Osteocyte (in vitro differentiated cells): Measurements from ENCODE around the gene SMPX. TPM values are rescaled to one million over a fixed set of nuclear protein-coding genes. Genes with fewer than 3 reads are reported as not detected.

Source experiments
- DNase-seq: peaks from one replicate; pipeline ENCODE4 v3.0.0; 2021; ENCODE audit warnings: mixed read lengths; ENCODE audit not compliant: unreplicated experiment; ENCODE audit errors: extremely low spot score
- H3K27ac Mint-ChIP-seq: one replicate; pipeline ENCODE4 v1.8.0; 2021; ENCODE audit warnings: mild to moderate bottlenecking, mixed read lengths; ENCODE audit not compliant: unreplicated experiment
- H3K27me3 Mint-ChIP-seq: one replicate; pipeline ENCODE4 v1.8.0; 2021; ENCODE audit warnings: mixed read lengths; ENCODE audit not compliant: unreplicated experiment
- H3K36me3 Mint-ChIP-seq: one replicate; pipeline ENCODE4 v1.8.0; 2021; ENCODE audit warnings: mixed read lengths; ENCODE audit not compliant: unreplicated experiment
- H3K4me1 Mint-ChIP-seq: one replicate; pipeline ENCODE4 v1.8.0; 2021; ENCODE audit warnings: mixed read lengths; ENCODE audit not compliant: unreplicated experiment
- H3K4me3 Mint-ChIP-seq: one replicate; pipeline ENCODE4 v1.8.0; 2021; ENCODE audit warnings: mild to moderate bottlenecking, moderate library complexity, mixed read lengths; ENCODE audit not compliant: unreplicated experiment
- H3K9me3 Mint-ChIP-seq: one replicate; pipeline ENCODE4 v1.8.0; 2021; ENCODE audit warnings: mixed read lengths; ENCODE audit not compliant: unreplicated experiment
- CTCF ChIP-seq: fragments of 200-600 bp; sonication (generic); IDR thresholded peaks from 2 replicates; pipeline ENCODE4 v1.5.0; 2021; ENCODE audit warnings: antibody characterized with exemption, mild to moderate bottlenecking, moderate library complexity
- total RNA-seq: library from RNA; stranded (reverse); gene quantifications from 2 replicates; pipeline ENCODE4 v1.2.1, GENCODE V29; 2021

The SMPX gene
- total RNA-seq, 1 donor from 2014 or later = not detected

GRCh38 chrX:21658746-21659145, 99.2 kb downstream of the SMPX start:
- Mint-ChIP-seq H3K36me3 (peaks cover 3% of the 10 kb centered on the region), H3K4me1 (peaks cover 2% of the 10 kb centered on the region), H3K27ac (no peak overlapping the region), H3K27me3 (no peaks in the 10 kb centered on the region), H3K9me3 (no peaks in the 10 kb centered on the region), H3K4me3 (no peak overlapping the region)
- no peak for TF ChIP-seq CTCF
- DNase-seq = no peak

GRCh38 chrX:21658152-21658737, 99.7 kb downstream of the SMPX start, which contains the start of gene KLHL34:
KLHL34 (minus strand) TSS chrX:21658330; CDS start chrX:21657788, 542 bp downstream.
- Mint-ChIP-seq H3K27ac (no peak within 1 kb of the TSS), H3K4me3 (no peak within 1 kb of the TSS), H3K36me3 (peaks cover 3% of the 10 kb centered on the region), H3K27me3 (no peaks in the 10 kb centered on the region), H3K4me1 (peaks cover 2% of the 10 kb centered on the region), H3K9me3 (no peaks in the 10 kb centered on the region)
- DNase-seq = peak; percentile 85
- no peak for TF ChIP-seq CTCF

GRCh38 chrX:21657318-21658151, 100.4 kb downstream of the SMPX start:
- TF ChIP-seq CTCF = no peak
- H3K36me3 Mint-ChIP-seq = peaks cover 3% of the 10 kb centered on the region
- DNase-seq = no peak
- H3K4me3 Mint-ChIP-seq = no peak overlapping the region
- no peak overlapping the region for H3K27ac Mint-ChIP-seq
- no peaks in the 10 kb centered on the region for H3K27me3 Mint-ChIP-seq
- peaks cover 2% of the 10 kb centered on the region for H3K4me1 Mint-ChIP-seq
- H3K9me3 Mint-ChIP-seq = no peaks in the 10 kb centered on the region

- no peak for DNase-seq
- Mint-ChIP-seq H3K27me3 (no peaks in the 10 kb centered on the region), H3K27ac (no peak overlapping the region), H3K36me3 (peaks cover 3% of the 10 kb centered on the region), H3K9me3 (no peaks in the 10 kb centered on the region), H3K4me1 (peaks cover 2% of the 10 kb centered on the region), H3K4me3 (no peak overlapping the region)
- TF ChIP-seq CTCF = no peak
Measured at GRCh38 chrX:21656587-21657317, 101.2 kb downstream of the SMPX start.

Other genes starting within 250 kb of the SMPX start
- gene KLHL34, start 99.8 kb downstream of the SMPX start, total RNA-seq = not detected in 2 replicates
- 23.7 and 25.1 TPM in 2 replicates for gene MBTPS2, start 81.5 kb upstream of the SMPX start, total RNA-seq
- gene YY2, start 97.9 kb upstream of the SMPX start, total RNA-seq = 4.7 and 5.8 TPM in 2 replicates
- 91.4 and 94.5 TPM in 2 replicates for gene SMS, start 182.6 kb upstream of the SMPX start, total RNA-seq